ENCODE data around the gene DDC.
"Not testable (repeated sequence)": the region's sequence is repeated elsewhere in the genome, so short reads cannot be mapped to it uniquely, and the experiment has no call there.

Gene DDC

DNA sequence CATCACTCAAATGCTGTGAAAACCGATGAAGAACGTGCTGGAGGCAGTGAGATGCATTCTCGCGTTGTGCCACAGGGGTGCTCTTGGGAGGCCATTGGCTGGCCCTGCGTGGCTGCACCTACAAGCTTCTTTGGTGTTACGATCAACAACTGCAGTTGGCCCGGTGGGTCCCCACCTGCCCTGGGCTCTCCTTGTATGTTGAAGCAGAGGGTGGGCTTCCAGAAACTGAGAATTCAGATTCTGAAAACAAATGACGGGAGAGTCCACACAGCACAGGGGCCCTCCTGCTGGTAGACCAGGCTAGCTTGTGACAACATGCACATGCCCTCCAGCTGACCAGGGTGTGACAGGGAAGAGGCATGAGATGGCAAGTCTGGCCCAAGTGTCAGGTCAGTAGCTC, 23.7 kb upstream of the DDC start:
- no peak for DNase-seq

DNA sequence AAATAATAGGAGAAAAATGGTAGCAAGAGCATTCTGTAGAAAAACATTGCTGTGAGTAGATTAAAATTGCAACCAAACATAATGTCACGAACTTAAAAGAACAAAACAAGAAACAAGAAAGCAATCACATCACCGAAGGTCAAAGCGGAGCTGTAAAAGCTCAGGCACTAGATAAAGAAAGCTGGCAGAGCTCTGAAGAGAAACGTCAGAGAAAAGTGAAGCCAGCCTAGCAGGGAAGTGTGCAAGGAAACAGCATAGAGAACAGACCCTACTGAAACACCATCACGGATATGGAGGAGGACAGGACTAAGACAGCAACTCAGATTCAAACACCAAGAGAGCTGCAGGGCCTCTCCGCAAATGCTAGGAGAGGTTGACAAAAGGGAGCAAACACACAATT, 22.5 kb upstream of the DDC start:
- no peak for DNase-seq

DNA sequence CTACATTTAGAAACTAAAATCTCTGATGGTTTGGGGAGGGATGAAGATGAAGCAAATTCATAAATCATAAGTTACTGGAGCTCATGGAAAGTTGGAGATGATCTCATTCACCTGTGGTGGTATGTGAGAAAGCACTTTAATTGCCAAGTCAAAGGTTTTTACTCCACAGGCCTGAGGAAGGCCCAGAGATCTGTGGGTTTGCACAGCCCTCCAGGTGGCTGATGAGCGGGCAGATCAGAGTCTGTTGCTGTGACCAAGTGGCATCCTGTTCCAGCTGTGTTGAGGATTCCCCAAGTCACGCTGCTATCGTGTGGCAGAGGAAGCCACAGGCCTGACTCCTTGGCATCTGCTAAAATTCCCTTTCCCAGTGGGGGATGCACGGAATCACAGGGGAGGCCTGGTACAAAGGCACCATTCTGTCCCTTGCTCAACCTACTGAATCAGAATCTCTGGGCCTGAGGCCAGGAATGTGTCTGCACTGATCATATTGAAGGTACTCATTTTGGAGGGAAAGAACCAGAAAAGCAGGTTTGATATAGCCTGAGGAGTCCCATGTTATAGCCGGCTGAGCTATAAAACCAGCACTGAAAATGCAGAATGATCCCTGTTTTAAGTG, 19.7 kb upstream of the DDC start:
- DNase-seq: no peak

DNA sequence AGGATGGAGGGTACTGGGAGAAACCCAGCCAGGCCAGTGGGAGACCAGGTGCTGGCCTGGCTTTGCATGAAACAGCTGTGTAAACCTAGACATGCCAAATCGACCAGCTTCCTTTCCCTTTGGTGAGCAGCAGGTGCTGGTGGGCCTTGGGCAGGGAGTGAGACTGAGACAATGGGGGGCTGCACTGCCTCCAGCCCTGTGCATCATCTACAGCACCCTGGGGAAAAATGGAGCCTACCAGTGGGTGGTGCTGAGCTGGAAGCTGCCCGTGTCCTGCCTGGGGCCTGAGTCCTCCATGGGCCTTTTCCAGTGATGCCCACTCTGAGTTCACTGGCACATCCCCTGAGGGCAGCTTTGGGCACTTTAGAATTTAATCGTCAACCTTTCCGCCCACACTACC, 19.2 kb upstream of the DDC start:
- no peak for DNase-seq

DNA sequence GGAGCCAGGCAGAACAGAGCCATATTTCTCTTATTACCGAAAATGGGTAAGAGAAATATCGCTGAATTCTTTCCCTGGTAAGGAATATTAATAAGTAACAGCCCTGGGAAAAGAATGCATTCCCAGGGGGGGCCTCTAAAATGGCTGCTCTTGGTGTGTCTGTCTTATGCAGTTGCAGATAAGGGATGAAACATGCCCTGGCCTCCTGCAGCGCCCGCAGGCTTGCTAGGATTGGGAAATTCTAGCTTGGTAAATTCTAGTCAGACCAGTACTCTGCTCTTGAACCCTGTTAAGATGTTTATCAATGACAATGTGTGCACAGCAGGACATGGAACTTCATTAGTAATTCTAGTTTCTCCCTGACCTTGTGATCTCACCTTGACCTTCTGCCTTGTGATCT, 18.1 kb upstream of the DDC start:
- not testable (repeated sequence) for DNase-seq

DNA sequence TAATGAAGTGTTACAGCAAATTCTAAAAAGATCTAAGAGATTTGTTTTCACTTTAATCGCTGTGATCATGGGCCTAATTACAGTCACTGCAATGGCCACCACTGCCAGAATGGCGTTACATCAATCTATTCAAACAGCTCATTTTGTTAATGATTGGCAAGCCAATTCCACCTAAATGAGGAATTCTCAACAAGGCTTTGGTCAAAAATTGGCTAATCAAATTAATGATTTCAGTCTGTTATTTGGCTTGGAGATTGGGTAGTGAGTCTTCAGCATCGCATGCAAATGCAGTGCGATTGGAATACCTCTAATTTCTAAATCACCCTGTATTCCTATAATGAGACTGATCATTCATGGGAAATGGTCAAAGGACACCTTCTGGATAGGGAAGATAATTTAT, 17.1 kb upstream of the DDC start:
- not testable (repeated sequence) for DNase-seq

DNA sequence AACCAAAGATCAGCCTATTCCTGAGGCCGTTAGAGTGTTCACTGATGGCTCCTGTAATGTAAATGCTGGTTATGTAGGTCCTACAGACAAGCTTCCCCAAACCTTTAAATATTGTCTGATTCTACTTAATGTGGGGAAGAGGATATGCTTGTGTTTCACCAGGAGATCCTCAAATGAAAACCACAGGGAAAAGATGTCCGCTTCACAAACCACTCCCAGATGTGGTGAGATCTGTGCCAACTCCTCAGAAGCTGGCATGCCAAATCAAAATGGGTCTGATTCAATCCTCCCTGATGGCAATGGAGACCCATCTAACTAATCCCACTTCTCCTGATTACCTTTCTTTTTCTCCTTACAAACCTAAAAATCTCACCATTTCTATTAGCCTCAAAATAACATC, 15.5 kb upstream of the DDC start:
- DNase-seq: not testable (repeated sequence)

DNA sequence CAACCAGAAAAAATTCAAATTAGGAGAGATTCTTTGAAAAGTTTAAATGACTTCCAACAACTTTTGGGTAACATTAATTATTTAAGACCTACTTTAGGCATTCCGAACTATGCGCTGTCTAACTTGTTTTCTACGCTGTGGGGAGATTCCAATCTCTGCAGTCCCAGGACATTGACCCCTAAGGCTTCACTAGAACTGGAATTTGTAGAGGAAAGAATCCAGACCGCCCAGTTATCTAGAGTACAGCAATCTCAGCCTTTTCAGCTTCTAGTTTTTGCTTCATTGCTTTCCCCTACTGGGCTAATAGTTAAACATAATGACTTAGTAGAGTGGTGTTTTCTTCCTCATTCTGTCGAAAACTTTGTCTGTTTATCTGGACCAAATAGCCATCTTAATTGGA, 14.9 kb upstream of the DDC start:
- no peak for DNase-seq

DNA sequence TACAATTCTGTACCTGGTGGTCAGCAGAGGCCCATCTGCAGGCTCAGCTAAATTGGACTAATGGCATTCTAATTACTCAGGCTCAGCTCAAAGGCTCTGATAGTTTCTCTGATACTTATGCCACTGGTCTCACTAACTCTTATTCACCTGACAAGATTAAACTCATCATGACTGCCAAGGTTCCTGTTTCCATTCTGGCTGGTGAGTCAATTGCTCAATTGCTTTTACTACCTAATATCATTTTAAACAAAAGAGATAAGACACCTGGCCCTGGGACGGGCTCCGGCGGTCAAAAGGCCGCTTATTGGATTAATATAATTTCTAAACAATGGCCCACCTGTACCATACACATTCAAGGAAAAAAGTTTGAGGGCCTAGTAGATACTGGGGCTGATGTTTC, 12.9 kb upstream of the DDC start:
- not testable (repeated sequence) for DNase-seq

DNA sequence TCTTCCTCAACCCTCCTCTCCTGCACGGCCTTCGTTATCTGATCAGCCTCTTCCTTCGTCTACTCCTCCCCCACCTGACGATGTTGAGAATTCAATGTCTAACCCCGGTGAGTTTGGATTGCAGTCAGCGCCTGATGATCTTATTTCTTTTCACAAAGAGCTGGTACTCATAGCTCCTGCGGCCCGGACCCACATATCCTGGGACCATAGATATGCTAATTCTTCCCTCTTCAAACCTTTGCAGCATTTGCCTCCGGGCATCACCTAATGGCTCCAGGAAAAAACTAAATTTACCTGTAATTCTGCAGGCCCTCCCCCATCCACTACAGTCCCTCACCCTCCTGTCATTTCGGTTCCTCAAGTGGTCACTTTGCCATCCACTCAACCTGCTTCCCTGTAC, 12.4 kb upstream of the DDC start:
- DNase-seq: no peak

DNA sequence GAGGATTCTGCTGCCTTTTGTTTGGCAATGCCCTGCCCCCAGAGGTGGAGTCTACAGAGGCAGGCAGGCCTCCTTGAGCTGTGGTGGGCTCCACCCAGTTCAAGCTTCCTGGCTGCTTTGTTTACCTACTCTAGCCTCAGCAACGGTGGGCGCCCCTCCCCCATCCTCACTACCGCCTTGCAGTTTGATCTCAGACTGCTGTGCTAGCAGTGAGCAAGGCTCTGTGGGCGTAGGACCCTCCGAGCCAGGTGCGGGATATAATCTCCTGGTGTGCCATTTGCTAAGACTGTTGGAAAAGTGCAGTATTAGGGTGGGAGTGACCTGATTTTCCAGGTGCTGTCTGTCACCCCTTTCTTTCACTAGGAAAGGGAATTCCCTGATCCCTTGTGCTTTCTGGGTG, 11.2 kb upstream of the DDC start:
- DNase-seq: not testable (repeated sequence)

DNA sequence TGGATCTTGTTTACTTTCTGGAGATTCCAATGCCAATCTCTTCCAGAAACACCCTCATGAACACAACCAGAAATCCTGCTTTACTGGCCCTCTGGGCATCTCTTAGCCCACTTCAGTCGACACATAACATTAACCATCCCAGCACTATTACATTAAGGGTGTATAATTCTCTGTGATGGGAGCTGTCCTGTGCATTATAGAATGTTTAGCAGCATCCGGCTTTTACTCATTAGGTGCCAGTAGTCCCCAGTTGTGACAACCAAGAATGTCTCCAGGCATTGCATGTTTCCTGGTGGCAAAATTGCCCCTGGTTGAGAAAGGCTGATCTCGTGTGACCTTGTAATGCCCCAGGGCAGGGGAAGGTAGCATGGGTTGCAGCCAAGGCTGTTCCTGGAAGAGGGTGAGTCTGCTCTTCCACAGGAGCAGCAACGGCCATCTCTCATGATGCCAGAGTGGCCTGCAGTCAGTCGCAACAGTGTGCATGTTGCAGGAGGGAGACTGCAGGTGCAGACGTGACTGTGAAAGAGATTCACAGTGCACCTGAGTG, 2.6 kb upstream of the DDC start:
- DNase-seq: no peak

DNA sequence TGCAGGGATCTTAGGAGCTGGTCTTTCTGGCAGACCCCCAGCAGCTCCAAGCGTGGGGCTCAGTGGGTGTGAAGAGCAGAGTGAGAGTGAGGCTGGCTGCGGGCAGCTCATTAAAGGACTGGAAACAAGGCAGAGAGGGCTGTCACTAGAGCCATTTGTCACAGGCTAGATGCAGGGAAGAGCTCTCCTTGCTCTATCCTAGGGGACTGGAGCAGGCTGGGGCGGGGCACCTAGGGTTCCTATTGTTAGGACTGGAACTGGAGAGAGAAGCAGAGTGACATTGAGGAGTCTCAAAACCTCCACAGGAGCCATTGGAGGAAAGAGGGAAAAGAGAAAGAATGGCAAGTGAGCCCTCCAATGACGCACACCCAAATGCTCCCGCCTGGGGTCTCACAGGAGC, 772 bp upstream of the DDC start:
- DNase-seq: no peak

DNA sequence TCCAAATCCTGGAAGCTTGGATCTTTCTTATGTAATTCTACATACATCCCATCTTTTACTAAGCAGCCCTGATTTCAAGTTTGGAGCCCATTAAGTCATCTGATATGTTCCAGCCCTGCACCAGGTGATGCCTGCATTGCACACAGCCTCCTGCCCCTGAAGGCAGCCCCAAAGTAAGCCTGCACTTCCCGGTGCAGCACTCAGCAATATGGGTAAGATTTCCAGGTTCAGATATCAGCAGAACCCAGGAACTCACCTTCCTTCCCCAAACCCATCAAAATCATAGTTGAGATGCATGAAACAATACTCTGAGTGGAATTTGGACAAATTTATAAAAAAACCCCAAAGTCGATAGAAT, 333 bp upstream of the DDC start:
- DNase-seq: no peak

DNA sequence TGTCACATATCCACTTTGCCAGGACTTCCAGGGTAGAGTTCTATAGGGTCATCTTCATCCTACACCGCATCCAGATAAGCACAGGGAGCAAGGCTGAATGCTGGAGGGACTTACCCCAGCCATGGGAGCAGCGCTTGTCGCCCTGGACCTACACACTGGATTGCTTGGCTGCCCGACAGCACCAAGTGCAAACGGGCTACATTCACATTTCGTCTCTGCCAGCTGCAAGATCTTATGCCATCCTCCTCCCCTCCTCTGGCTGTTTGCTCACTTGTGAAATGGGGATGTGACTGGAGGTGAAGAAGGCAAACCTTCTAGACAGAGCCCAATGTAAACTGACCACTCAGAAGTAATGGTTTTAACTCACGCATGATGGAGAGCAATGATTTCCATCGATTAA, 1.0 kb downstream of the DDC start:
- no peak for DNase-seq

DNA sequence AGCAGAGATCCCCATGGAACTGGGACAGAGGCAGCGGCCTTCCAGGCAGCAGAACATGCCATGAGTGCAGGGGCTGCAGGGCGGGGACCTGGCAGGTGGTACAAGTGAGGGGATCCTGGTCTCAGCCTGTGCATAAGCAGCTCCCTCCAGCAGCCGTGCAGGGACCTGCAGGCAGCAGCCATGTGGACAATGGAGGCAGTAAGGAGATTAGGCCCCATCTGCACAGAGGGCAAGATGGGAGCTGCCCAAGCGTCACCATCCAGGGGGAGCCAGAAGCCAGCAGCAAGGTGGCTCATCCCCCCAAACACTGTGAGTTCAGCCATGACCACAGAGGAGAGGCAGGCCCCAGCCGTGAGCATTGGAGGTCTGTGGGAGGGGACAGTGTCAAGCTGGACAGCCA, 3.1 kb downstream of the DDC start:
- no peak for DNase-seq

DNA sequence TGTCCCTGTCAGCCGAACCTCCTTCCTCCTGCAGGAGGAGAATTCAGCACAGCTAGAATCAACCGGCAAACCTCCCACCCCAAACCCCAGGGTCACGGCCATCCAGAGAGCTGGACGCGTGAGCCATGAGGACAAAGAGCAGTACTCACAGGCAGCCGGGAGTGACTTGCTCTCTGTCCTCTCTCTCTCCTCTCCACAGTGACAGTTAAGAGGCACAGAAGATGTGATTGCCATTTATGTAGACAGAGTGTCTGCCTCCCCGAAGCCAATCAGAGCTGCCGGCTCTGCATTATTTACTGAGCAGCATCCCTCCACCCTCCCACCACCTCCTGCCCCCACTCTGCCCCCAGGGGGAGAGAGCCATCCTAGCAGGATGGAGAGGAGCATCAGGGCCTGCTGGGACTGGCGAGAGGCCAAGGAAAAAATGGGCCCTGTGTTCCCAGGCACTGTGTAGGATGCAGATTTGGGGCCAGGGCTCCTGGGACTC, 4.3 kb downstream of the DDC start:
- DNase-seq: no peak

DNA sequence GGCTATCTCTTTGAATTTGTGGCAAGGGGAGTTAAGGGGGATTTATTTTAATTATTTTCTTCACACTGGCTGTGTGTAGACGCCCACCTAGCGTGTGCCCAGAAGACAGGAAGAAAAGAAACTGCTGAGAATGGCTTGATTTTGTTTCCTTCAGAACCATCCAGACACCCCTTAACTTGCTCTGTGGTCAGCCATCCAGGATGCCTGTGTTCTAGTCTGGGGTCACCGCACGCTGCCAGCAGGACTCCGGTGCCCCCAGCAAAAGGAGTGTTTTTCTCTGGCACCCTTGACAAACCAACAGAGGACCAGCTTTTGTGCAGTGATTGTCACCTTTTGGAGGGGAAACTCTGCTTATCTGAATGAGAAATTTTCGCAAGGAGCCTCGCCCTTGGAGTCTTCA, 5.3 kb downstream of the DDC start:
- DNase-seq: no peak

DNA sequence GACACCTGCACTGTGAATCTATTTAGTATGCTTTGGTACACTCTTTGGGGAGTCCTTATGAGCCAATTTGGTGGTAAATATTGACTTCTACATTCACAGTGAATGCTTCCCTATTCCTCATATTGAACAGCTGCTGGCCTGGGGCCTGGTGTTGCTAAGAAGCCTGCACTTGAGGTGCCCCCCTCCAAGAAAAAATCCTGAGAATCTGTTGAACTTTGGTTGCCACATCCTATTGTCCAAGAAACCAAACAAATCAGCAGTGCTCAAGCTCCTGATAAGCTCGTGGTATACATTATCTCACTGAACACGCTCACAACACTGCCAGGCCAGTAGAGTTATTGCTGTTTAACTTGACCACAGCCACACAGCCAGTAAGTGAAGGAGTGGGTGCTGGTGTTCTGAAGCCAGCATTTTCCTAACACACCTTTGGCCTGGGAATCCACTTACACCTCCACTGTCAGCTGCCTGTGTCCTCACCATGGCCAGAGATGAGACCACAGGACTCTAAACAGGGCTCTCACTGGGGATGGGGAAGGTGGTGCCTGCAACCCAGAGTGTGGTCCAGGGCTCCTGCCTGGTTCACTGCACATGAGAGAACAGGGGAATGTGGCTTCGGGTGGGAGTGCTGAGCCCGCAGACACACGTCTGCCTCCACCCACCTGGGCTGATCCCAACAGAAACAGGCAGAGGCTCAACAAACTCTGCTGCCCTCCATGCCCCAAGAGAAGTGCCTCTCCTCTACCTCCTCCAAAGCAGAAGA, 6.7 kb downstream of the DDC start:
- no peak for DNase-seq

DNA sequence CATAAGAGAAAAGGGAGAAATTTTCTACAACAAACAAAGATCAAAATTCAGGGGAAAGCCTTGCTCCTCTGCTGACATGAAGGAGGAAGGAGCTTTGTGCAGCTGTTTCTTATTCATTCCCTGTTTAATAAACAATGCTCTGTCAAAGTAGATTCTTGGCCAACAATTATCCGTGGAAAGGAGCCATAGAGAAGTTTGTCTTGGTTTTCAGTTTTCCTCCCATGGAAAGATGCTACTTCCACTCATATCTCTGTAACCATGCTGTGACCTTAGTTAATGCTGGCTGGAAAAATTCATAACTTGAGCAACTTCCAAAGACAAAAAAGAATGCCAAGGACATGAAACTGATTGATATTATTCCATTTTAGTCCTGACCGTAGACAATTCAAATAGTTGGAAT, 8.1 kb downstream of the DDC start:
- no peak for DNase-seq

DNA sequence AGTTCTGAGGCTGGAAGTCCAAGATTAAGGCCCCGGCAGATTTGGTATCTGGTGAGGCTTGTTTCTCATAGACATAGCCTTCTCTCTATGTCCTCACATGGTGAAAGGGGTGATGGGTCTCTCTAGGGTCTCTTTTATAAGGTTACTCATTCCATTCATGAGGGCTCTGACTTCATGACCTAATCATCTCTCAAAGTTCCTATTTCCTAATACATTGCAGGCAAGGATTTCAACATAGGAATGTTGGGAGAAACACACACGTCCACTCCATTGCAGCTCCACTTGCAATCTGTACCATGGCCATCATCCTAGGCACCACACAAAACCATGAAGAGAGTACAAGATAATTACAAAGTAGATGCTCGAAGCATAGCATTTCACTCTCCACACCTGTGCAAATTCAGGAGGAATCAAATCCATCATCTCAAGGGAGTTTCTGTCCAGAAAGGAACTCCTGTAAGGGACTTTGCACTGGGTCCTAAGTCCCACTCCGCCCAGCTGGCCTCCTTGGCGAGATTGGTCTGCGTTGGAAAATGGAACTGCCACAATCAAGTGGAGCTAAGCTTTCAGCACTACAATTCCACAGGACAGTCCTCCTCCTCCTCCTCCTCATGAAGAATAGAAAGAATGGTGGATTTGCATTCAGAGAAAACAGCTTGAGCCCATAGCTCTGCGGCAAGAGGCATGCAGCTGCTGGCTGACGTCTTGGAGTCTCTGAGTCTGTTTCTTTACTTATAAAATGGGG, 8.8 kb downstream of the DDC start:
- DNase-seq: no peak

DNA sequence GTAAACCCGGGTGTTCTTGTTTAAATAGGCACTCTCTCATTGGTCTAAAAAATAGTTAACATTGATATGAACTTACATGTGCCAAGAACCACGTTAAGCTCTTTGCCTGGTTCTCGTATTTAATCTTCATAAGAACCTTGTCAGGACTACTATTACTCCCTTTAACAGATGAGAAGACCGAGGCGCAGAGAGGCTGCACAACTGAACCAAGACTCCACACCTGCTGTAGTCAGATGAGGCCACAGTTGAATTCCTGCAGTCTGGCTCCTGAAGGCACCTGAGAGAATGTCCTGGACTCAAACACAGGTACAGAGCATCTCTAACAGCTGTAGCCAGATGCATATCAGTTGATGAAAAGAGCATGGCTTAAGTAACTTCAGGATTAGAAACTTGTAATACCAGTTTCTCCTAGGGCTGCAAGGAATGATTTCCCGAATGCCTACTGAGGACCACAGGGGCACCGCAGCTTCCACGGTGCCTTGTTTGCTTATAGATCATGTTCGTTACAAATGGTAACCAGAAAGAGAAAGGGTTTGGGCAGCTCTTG, 9.5 kb downstream of the DDC start:
- DNase-seq: no peak
